Left kidney (tissue), 2 donors: Measurements from ENCODE around the gene PIP4K2B. TPM values are rescaled to one million over a fixed set of nuclear protein-coding genes. Genes with fewer than 3 reads are reported as not detected.

Source experiments
- DNase-seq: peaks from one replicate; pipeline ENCODE4 v3.0.0-alpha.2; 2013
- polyA plus RNA-seq: library from polyadenylated mRNA; unstranded; fragments of 120-200 nt; gene quantifications from one replicate; pipeline ENCODE4 v1.2.1, GENCODE V29; 2013; ENCODE audit not compliant: insufficient read length

Gene PIP4K2B
- polyA plus RNA-seq, 1 donor, result 85.9 TPM

DNA sequence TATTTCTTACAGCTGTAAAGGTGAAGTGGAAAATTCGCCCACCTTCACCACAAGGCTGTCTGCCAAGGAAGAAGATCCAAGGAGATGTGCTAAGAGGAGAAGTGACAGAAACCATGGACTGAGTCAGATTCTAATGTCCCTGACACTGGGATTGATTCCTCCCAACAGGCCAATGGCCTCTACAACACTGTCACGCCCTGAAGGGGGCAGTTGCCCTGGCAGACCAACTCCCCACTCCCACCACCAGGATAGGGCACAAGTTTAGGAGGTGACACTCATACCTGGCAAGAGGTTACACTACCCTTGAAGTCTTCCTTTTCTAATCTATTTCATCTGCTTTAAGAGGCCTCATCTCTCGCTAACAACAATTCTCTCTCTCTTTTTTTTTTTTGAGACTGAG lies 16.1 kb downstream of the PIP4K2B start:
- no peak for DNase-seq

DNA sequence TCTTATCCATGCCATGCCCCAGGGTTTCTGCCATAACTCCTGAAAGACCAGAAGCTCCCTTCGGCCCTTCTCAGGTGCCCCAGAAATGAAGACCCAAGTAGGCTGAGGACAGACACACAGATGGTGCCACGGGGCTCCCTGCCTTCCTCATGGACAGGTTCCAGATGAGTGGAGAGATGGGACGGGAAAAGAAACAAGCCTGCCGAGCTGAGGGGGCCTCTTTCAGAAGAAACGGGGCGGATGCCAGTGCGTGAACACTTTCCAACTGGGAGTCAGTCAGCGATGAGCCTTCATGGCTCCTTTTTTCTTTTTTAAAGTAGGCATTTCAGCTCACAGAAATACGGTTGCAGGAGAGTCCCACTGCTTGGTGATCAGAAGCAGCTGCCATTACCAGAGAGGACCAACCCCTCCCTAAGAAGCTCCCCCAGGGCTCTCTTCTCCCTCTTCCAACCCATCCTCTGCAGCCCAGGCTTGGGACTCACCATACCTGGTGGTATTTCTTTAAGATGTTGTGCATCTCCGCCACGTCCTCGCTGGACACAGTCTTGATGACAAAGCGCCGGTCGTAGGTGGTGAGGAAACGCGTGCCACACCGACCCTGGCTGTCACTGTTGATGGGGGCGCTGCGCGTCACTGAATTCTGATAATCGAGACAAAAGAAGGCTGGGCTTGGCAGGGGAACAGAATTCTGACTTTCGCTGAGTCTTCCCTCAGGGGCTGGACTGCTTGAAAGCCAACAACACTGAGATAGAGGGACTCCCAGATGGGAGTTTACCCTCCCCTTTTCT lies 19.2 kb downstream of the PIP4K2B start:
- no peak for DNase-seq

GRCh38 chr17:38777641-38778250 lies 21.6 kb downstream of the PIP4K2B start:
- DNase-seq, result no peak

GRCh38 chr17:38773258-38773657 lies 26.1 kb downstream of the PIP4K2B start:
- DNase-seq, result no peak

GRCh38 chr17:38768417-38768816 lies 30.9 kb downstream of the PIP4K2B start:
- DNase-seq, result no peak

DNA sequence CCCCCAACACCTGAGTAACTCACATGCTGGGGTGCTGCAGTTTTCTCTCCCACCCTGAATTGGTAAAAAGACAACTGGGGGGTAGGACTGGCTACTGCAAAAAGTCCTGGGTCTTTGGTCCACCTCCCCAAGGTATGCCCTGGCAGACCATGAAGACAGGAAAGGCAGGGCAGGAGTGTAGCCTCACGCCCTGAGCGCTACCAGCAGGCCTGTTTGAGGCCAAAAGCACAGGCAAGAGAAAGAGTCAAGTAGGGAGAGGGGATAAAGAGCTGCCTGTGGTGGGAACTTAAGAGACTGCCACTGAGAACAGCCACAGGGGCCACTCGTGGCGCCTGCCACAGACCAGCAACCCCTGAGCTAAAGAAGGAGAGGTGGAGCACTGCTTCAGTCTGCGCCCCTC lies 33.0 kb downstream of the PIP4K2B start:
- DNase-seq, result no peak

DNA sequence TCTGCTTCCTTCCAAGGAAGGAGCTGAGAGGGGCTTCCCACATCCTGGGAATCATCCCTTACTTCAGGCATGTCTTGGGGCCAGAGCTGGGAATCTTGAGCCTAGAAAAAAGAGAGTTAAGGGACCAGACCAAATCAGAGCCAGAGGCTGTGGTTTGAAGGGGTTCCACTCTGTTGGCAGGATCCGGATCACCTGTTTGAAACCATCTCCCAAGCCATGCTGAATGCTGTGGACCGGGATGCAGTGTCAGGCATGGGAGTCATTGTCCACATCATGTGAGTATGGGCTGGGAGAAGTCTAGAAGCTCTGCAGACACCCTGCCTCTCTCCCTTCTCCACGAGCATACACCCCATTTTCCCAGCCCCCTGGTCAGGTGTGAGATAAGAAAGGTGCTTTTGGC lies 37.1 kb downstream of the PIP4K2B start:
- no peak for DNase-seq

- DNase-seq, result no peak
Observed at GRCh38 chr17:38761612-38762011, 37.7 kb downstream of the PIP4K2B start.

- DNase-seq, result no peak
Observed at GRCh38 chr17:38753071-38753506, 46.3 kb downstream of the PIP4K2B start.

GRCh38 chr17:38752308-38753070 lies 46.9 kb downstream of the PIP4K2B start, which contains the start of gene PSMB3:
TSS of gene PSMB3 (plus strand) at chr17:38752741. CDS start at chr17:38752827, 86 bp downstream.
- DNase-seq, result peak; percentile 99

DNA sequence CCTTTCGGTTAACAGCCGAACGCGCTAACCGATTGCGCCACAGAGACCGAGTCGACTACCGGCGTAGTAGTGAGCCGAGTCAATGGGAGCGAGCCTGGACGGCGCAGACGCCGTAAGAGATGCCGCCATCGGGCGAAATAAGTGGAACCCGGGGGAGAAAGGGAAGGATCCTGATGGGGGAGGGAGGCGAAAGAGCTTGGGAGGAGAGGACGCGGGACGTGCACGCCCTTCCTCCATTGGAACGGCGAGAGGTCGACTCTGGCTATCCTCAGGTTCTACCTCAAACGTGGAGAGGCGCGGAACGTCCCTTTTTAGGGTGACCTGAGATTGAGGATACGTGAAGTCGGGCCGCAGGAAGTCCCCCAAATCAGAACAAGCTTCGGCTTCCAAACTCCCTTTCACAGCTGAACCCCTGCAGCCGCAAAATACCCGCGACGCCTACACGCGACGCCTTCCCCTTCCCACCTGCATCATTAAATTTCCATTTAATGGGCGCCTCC lies 47.5 kb downstream of the PIP4K2B start:
- DNase-seq, result peak; percentile 82

DNA sequence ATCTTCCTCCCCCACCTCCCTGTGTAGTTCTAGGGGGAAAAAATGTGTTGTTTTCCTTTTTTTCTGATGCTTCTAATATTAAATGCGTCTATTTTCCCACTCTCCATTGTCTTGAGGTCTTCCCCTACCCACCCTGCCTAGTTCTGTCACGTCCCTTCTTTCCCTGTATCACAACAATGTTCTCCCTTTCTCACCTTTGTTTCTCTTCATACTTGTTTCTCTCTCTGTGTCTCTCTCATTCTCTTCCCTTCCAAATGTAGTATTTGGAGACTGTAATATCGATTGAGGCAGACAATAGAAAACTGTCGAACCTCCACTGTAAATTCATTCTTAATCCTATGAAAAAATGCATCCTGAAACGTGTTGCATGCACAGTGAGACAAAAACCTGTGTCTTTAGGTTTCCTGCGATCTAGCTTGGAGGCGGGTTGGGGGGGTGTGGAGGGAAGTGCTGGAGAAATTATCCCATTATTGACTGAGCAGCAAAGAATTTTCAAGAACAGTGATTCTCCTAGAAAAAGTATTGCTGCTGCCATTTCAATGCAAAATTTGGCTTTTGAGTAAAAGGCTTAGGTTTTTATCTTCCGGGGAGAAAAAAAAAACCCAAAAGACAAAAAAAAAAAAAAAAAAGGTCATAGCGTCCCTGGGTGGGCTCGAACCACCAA lies 48.1 kb downstream of the PIP4K2B start:
- DNase-seq, result no peak

DNA sequence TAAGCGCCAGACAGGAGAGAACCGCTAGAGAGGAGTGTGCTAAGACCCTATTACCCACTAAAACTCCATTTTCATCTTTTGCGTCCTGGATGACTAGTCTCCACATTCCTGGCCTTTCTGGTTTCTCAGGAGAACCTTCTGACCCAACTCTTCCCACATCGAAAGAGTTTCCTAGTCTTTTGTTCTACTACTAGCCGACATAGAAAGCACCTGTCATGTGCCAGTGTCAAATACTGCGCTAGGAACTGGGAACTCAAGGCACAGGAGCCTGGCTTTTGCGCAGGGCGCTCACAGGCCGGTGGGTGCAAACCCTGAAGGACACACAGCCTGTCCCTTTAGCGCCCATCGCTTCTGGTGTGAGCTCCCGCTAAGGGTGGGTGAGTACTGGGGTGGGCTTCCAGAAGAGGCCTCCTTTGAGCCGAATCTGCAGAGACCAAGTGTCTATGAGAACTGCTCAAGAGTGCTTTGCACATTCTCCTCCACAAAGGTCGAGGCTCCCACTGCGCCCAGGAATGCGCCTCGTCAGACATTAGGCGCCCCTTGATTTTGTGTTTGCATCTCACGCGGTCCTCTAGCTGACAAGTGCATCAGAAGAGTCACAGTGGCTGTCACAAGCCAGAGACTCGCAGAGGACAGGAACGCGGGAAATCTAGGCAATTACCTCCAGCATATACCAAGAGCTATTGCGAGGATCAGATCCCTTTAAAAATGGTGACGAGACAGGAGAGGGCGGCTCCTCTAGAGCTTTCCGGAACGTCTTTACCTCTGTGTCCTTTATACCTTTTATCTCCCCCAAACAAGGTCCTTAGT lies 48.8 kb downstream of the PIP4K2B start:
- DNase-seq, result no peak

GRCh38 chr17:38750044-38750311 lies 49.4 kb downstream of the PIP4K2B start:
- DNase-seq, result no peak

GRCh38 chr17:38749223-38750043 lies 49.9 kb downstream of the PIP4K2B start:
- DNase-seq, result peak; percentile 83

GRCh38 chr17:38748892-38749222 lies 50.5 kb downstream of the PIP4K2B start:
- DNase-seq, result no peak

DNA sequence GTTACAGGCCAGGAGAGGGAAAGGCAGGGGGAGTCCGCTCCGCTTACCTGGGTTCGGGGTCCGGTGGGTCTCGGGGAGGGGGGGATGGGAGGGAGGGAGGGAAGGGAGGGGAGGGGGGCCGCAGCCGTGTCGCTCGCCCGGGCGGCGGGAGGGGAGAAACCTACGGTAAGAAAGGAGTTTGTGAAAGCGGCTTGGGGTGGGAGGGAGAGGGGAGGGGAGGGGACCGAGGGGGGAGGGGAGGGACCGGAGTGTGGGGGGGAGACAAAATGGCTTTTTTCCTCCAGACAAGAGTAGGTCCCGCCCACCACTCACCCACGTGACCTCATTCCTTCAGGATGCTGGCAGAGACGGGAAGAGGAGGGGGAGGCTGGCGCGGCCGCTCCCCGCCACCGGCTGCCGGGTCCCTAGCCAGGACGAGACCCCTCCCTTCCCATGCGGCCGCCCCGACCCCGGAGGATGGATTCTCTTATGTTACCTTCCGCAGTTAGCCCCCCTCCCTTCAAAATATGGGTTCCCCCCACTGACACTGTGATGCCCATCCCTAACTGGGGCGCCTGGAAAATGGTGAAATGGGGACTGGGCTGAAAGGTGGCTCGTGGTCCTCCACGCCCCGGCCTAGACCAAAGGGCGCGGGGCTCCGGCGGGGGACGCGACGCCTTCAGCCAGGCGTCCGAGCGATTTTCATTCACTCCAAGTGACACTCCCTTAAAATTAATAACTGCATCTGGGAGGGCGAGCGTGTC lies 51.0 kb downstream of the PIP4K2B start, which contains the start of gene PCGF2:
Gene PCGF2, minus strand, starts transcription at position 188 of the 743 bp plus-strand sequence. CDS start 7,934 bp downstream, outside the sequence.
- DNase-seq, result peak; percentile 97

DNA sequence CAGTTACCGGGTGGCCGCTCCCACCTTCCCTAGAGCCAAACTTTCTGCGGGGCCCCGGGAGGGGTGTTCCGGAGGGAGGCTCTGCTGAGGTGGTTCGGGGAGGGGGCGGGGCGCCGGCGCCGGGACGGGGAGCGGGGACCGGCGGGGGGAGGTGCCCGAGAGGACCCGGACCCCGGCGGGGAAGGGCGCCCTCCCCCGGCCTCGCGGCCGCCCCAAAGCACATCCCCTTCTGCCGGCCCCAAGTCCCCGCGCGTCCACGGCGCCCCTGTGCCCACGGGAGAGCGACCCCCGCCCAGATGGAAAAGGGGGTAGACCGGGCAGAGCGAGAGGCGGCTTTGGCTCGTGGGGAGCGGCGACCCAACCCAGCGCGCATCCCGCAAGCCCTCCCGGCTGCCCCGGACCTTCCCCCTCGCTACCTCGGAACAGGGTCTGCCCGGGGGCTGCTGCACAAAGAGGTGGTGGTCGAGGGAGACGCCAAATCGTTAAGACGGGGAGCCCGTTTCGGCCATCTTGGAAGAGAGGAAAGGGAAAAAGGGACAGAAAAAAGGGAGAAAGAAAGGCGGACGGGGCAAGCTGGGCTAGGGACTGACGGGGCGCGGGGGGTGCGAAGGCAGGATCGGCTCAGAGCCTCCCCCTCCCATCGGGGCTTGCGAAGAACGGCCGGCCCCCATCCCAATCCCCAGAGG lies 51.8 kb downstream of the PIP4K2B start:
- no peak for DNase-seq

DNA sequence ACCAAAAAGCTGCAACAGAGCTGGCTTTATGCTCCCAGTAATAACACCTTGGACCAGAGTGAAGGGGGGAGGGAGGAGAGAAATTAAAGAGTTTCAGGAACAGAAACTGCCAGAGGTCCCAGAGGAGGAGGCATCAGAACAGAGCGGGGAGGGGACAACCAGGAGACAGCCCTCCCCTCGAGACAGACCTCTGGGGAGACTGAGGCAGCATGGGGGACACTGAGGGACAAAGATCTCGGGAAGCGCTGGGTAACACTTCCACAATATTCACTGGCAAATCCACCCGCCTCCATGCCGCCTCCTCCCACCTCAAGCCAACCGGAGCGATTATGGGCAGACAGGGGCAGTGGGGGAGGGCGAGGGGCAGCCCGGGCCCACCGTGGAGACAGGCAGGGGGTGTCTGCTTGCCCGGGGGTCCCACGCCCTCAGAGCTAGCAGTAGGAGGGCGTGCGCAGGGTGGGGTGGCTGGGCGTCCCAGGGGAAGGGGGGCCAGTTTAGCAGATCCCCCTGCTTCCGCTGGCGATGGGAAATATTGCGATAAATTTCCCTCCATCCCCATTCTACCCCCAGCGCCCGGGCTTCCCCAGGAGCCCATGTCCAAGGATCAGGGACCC lies 52.4 kb downstream of the PIP4K2B start:
- DNase-seq, result no peak
